ENCODE results near the gene NTHL1. TPM values are rescaled to one million over a fixed set of nuclear protein-coding genes. Genes with fewer than 3 reads are reported as not detected.

NTHL1 gene
- total and polyA plus RNA-seq, 10 of the 15 experiments (the other 5 are each of a cell fraction or from before 2014, with no cell fraction given), result 0.85 to 54.7 (median 39.0) TPM

DNA sequence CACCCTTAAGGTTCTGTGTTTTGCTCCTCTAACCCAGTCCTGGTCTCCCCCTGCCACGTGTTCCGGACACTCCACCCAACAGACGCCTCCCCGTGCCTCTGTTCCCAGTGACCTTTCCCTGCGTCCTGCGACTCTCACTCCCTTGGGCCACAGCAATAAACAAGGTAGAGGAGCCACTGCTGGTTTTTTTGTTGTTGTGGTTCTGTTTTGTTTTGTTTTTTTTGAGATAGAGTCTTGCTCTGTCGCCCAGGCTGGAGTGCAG, 31.8 kb downstream of the NTHL1 start (continued):
- no peak for TF ChIP-seq SREBF1 (IDR thresholded peaks at IDR 0.05; ENCODE audit: low read length)
- no peak for TF ChIP-seq RAD21 (IDR thresholded peaks at IDR 0.05; ENCODE audit: insufficient read depth, low read depth, low read length)
- TF ChIP-seq, protein P1, sequence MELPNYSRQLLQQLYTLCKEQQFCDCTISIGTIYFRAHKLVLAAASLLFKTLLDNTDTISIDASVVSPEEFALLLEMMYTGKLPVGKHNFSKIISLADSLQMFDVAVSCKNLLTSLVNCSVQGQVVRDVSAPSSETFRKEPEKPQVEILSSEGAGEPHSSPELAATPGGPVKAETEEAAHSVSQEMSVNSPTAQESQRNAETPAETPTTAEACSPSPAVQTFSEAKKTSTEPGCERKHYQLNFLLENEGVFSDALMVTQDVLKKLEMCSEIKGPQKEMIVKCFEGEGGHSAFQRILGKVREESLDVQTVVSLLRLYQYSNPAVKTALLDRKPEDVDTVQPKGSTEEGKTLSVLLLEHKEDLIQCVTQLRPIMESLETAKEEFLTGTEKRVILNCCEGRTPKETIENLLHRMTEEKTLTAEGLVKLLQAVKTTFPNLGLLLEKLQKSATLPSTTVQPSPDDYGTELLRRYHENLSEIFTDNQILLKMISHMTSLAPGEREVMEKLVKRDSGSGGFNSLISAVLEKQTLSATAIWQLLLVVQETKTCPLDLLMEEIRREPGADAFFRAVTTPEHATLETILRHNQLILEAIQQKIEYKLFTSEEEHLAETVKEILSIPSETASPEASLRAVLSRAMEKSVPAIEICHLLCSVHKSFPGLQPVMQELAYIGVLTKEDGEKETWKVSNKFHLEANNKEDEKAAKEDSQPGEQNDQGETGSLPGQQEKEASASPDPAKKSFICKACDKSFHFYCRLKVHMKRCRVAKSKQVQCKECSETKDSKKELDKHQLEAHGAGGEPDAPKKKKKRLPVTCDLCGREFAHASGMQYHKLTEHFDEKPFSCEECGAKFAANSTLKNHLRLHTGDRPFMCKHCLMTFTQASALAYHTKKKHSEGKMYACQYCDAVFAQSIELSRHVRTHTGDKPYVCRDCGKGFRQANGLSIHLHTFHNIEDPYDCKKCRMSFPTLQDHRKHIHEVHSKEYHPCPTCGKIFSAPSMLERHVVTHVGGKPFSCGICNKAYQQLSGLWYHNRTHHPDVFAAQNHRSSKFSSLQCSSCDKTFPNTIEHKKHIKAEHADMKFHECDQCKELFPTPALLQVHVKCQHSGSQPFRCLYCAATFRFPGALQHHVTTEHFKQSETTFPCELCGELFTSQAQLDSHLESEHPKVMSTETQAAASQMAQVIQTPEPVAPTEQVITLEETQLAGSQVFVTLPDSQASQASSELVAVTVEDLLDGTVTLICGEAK (IDR thresholded peaks at IDR 0.05; ENCODE audit: borderline replicate concordance), result no peak
- no peak for TF ChIP-seq PAX5 (IDR thresholded peaks at IDR 0.05; ENCODE audit: borderline replicate concordance, low read depth, low read length)
- TF ChIP-seq, protein P2, sequence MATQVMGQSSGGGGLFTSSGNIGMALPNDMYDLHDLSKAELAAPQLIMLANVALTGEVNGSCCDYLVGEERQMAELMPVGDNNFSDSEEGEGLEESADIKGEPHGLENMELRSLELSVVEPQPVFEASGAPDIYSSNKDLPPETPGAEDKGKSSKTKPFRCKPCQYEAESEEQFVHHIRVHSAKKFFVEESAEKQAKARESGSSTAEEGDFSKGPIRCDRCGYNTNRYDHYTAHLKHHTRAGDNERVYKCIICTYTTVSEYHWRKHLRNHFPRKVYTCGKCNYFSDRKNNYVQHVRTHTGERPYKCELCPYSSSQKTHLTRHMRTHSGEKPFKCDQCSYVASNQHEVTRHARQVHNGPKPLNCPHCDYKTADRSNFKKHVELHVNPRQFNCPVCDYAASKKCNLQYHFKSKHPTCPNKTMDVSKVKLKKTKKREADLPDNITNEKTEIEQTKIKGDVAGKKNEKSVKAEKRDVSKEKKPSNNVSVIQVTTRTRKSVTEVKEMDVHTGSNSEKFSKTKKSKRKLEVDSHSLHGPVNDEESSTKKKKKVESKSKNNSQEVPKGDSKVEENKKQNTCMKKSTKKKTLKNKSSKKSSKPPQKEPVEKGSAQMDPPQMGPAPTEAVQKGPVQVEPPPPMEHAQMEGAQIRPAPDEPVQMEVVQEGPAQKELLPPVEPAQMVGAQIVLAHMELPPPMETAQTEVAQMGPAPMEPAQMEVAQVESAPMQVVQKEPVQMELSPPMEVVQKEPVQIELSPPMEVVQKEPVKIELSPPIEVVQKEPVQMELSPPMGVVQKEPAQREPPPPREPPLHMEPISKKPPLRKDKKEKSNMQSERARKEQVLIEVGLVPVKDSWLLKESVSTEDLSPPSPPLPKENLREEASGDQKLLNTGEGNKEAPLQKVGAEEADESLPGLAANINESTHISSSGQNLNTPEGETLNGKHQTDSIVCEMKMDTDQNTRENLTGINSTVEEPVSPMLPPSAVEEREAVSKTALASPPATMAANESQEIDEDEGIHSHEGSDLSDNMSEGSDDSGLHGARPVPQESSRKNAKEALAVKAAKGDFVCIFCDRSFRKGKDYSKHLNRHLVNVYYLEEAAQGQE (IDR thresholded peaks at IDR 0.05; ENCODE audit: low read depth, low read length), result no peak
